Stimulated activated CD8-positive, alpha-beta memory T cell treated with anti-CD3 and anti-CD28 coated beads, Interleukin-7, amount 100 ng/mL, for 24 hours (primary cell): Measurements from ENCODE around the gene DIS3.
A peak's percentile ranks its signal among the peaks of the same experiment; 100 is the strongest.
"Not testable (repeated sequence)": the region's sequence is repeated elsewhere in the genome, so short reads cannot be mapped to it uniquely, and the experiment has no call there.

Experiments
- DNase-seq: peaks from one replicate; pipeline ENCODE4 v3.0.0-alpha.2; 2020; ENCODE audit warnings: low read depth

DIS3 gene, protein sequence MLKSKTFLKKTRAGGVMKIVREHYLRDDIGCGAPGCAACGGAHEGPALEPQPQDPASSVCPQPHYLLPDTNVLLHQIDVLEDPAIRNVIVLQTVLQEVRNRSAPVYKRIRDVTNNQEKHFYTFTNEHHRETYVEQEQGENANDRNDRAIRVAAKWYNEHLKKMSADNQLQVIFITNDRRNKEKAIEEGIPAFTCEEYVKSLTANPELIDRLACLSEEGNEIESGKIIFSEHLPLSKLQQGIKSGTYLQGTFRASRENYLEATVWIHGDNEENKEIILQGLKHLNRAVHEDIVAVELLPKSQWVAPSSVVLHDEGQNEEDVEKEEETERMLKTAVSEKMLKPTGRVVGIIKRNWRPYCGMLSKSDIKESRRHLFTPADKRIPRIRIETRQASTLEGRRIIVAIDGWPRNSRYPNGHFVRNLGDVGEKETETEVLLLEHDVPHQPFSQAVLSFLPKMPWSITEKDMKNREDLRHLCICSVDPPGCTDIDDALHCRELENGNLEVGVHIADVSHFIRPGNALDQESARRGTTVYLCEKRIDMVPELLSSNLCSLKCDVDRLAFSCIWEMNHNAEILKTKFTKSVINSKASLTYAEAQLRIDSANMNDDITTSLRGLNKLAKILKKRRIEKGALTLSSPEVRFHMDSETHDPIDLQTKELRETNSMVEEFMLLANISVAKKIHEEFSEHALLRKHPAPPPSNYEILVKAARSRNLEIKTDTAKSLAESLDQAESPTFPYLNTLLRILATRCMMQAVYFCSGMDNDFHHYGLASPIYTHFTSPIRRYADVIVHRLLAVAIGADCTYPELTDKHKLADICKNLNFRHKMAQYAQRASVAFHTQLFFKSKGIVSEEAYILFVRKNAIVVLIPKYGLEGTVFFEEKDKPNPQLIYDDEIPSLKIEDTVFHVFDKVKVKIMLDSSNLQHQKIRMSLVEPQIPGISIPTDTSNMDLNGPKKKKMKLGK

GRCh38 chr13:72781451-72782439, at the start of gene DIS3, which contains the start of gene PIBF1:
Gene DIS3 (minus strand): TSS chr13:72781900. CDS start chr13:72781832, 68 bp downstream.
Gene PIBF1 (plus strand): TSS chr13:72782133. CDS start chr13:72783470, 1,337 bp downstream.
- peak; percentile 94 for DNase-seq

DNA sequence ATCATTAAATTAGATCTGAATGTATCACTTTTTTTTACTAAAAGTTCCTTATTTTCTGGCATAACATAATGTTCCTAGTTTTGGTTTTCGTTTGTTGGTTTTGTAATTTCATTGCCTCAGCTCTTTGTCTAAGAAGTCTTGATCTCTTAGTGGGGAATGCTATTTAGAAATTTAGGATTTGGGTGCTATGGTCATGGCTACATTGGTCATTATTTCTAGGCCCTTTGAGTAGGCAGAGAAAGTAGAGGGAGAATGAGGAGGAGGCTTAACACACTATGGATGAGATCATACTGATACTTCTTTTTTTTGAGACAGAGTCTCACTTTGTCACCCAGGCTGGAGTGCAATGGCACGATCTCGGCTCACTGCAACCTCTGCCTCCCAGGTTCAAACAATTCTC, 42.0 kb upstream of the DIS3 start:
- DNase-seq, result no peak

- no peak for DNase-seq
Observed at GRCh38 chr13:72823081-72823480, 41.4 kb upstream of the DIS3 start.

DNA sequence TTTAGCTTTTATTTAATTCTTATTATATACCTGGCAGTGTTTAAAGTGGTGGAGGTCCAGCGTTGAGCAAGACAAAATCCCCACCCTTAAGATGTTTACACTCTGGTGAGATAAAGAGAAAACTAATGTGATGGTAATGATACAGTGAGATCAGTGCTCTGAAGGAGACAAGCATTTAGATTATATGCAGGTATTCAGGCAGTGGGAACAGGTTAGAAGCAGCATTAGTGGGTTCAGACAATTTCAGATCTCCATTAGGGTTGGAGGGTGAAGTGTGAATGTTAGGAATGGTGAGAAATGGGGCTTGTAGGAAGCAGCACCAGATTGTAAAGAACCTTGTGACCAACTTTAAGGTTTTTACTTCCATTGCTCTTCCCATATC, 39.2 kb upstream of the DIS3 start:
- no peak for DNase-seq

DNA sequence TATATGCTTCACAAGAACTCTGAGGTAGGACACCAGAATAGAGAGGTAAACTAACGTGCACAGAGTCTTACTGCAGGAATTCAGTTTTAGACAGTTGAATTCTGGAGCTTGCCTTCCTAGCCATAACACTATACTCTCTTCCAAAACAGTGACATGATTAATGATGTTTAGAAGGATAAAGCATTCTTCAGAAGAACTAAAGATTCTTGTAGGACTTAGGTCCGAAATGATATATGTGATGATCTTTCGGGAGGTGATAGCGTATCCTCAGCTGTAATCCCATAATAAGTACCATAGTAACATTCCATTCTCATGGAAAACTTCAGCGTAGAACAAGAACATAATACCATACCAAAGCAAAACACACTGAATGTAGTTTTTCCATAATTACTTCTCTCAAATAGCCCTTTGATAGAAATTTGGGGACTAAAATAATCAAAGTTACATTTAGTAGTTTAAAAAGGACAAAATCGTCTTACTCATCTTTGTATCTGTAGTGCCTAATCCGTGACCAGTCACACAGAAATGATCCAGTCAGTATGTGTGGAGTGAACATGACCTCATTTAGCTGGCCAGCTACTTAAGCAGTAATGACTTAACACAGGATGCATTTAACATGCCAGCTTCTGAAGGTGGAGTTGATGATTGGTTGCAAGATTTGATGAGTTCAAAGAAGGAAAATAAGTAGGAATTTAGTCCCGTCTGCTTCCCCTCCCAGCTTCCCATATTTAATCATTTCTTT, 38.6 kb upstream of the DIS3 start:
- no peak for DNase-seq

- no peak for DNase-seq
Observed at GRCh38 chr13:72808917-72809500, 27.3 kb upstream of the DIS3 start.

DNA sequence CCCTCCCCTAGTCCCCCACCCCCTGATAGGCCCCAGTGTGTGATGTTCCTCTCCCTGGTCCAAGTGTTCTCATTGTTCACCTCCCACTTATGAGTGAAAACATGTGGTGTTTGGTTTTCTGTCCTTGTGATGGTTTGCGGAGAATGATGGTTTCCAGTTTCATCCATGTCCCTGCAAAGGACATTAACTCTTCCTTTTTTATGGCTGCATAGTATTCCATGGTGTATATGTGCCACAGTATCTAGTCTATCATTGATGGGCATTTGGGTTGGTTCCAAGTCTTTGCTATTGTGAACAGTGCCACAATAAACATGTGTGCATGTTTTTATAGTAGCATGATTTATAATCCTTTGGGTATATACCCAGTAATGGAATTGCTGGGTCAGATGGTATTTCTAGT, 24.8 kb upstream of the DIS3 start:
- not testable (repeated sequence) for DNase-seq

- DNase-seq, result no peak
Observed at GRCh38 chr13:72805676-72806346, 24.1 kb upstream of the DIS3 start.

DNA sequence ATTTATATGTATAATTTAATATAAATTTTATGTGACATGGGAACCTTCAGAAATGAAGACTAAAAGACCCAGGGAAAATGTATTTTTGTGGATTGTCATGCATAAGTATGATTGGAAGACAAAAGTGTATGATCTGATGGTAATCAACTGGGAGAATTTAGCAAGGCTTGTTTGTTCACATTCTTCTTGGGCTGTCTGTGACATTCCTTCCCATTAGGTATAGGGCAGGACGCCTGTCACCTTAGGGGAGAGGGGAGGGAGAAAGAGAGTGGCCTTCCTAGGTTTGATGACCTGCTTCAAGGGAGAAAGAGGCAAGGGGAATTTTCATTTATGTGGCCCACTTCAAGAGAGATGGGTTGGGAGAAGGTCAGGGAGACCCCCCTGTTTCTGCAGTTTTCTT, 22.6 kb upstream of the DIS3 start:
- DNase-seq, result no peak

- no peak for DNase-seq
Observed at GRCh38 chr13:72798817-72799216, 17.1 kb upstream of the DIS3 start.

GRCh38 chr13:72792640-72793039, 10.9 kb upstream of the DIS3 start:
- DNase-seq, result no peak

GRCh38 chr13:72788831-72789230, 7.1 kb upstream of the DIS3 start:
- DNase-seq, result no peak

GRCh38 chr13:72784679-72785078, 3.0 kb upstream of the DIS3 start:
- not testable (repeated sequence) for DNase-seq

DNA sequence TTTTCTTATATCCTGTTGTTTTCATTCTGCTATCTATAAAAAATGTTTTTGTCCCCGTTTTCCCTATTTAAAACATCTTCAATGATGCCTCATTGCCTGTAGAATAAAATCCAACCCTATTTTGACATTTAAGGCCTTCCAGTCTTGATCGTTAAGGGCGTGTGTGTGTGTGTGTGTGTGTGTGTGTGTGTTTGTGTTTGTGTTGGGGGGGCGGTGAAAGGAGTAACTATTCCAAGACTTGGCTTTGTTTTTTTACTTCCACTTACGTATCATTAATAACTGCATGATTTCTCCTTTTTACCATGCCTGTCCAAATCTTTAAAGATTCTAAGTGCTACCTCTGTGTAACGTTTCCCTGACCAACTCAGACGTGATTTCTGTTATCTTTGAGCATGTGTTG, 1.0 kb upstream of the DIS3 start:
- no peak for DNase-seq

- no peak for DNase-seq
Observed at GRCh38 chr13:72774019-72774418, 7.7 kb downstream of the DIS3 start.

- DNase-seq, result no peak
Observed at GRCh38 chr13:72763411-72763810, 18.3 kb downstream of the DIS3 start.

GRCh38 chr13:72760189-72760588, 21.5 kb downstream of the DIS3 start:
- DNase-seq, result no peak

GRCh38 chr13:72757792-72758535, 23.7 kb downstream of the DIS3 start:
- DNase-seq, result no peak

DNA sequence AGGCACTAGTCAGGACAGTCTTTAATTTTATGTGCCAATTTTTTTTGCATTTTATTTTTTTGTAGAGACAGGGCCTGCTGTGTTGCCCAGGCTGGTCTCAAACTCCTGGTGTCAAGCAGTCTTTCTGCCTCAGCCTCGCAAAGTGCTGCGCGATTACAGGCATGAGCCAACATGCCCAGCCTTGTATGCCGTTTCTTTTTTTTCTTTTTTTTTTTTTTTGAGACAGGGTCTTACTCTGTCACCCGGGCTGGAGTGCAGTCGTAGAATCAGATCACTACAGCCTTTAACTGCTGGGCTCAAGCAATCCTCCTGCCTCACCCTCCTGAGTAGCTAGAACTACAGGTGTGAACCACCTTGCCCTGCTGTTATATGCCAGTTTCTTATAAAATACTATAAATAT, 27.6 kb downstream of the DIS3 start:
- no peak for DNase-seq
